HepG2 (cell line): ENCODE data around the gene ANKRD27. TPM values are rescaled to one million over a fixed set of nuclear protein-coding genes. Genes with fewer than 3 reads are reported as not detected.

ENCODE experiments used
- FIP1L1 ChIP-seq: fragments of 200-400 bp; formaldehyde crosslinking; IDR thresholded peaks from 2 replicates; pipeline ENCODE4 v1.6.1; 2018; ENCODE audit warnings: low read depth, mild to moderate bottlenecking, low read length, moderate library complexity, borderline replicate concordance; ENCODE audit not compliant: insufficient read depth
- HOXA3 ChIP-seq: sonication (generic); formaldehyde crosslinking; IDR thresholded peaks from 2 replicates; pipeline ENCODE4 v1.5.0; 2020; ENCODE audit warnings: missing genetic modification reagents
- IRX3 ChIP-seq: sonication (generic); formaldehyde crosslinking; IDR thresholded peaks from 2 replicates; pipeline ENCODE4 v1.8.1; 2023; ENCODE audit warnings: mild to moderate bottlenecking, low read depth, missing genetic modification reagents, borderline replicate concordance
- RBFOX2 ChIP-seq: fragments of 200-400 bp; formaldehyde crosslinking; IDR thresholded peaks from 2 replicates; pipeline ENCODE4 v1.6.1; 2017; ENCODE audit warnings: low read depth, mild to moderate bottlenecking, low read length
- RBM39 ChIP-seq: fragments of 200-400 bp; formaldehyde crosslinking; IDR thresholded peaks from one replicate; pipeline ENCODE4 v1.6.1; 2018; ENCODE audit warnings: antibody characterized with exemption, mild to moderate bottlenecking, low read depth, low read length; ENCODE audit not compliant: poor library complexity, severe bottlenecking
- SNAPC2 ChIP-seq: sonication (generic); formaldehyde crosslinking; IDR thresholded peaks from 2 replicates; pipeline ENCODE4 v1.8.1; 2022; ENCODE audit warnings: mild to moderate bottlenecking, missing genetic modification reagents
- ZNF235 ChIP-seq: sonication (generic); formaldehyde crosslinking; IDR thresholded peaks from 2 replicates; pipeline ENCODE4 v1.8.1; 2023; ENCODE audit warnings: mild to moderate bottlenecking, missing genetic modification reagents, borderline replicate concordance
- ZNF564 ChIP-seq: sonication (generic); formaldehyde crosslinking; IDR thresholded peaks from 2 replicates; pipeline ENCODE4 v1.8.1; 2023; ENCODE audit warnings: mild to moderate bottlenecking, missing genetic modification reagents
- ZNF574 ChIP-seq: sonication (generic); formaldehyde crosslinking; IDR thresholded peaks from 2 replicates; pipeline ENCODE4 v1.4.0; 2020; ENCODE audit warnings: missing genetic modification reagents
- polyA plus RNA-seq, 8 experiments: library from polyadenylated mRNA; depleted of rRNA in 3 of 8; stranded (reverse) in 7 of 8; unstranded in 1 of 8; fragments of >200 nt; fragmentation: Illumina TruSeq in 4 of 8; extraction: Trizol in 4 of 8; gene quantifications; 2 replicates each; pipeline versions ENCODE4 v1.2.1 to v1.2.3, GENCODE V29; 2011 to 2016; ENCODE audit warnings: low read depth in 4 of 8, missing spikeins in 1 of 8, mixed read lengths in 1 of 8; ENCODE audit not compliant: insufficient read depth in 1 of 8
- total RNA-seq, 5 experiments: library from RNA; depleted of rRNA; stranded (reverse); fragments of >200 nt; fragmentation: Illumina TruSeq; extraction: Trizol; gene quantifications; 2 replicates each; pipeline ENCODE4 v1.2.3, GENCODE V29; 2016; ENCODE audit warnings: low read depth in 1 of 5
- TF ChIP-seq, protein P1 (sequence below): sonication (generic); formaldehyde crosslinking; IDR thresholded peaks from 2 replicates; pipeline ENCODE4 v1.4.0; 2020; ENCODE audit warnings: missing genetic modification reagents
- TF ChIP-seq, protein P2 (sequence below): sonication (generic); formaldehyde crosslinking; IDR thresholded peaks from 2 replicates; pipeline ENCODE4 v1.4.0; 2020; ENCODE audit warnings: missing genetic modification reagents
- TF ChIP-seq, protein P3 (sequence below): sonication (generic); formaldehyde crosslinking; IDR thresholded peaks from 2 replicates; pipeline ENCODE4 v1.8.0; 2022; ENCODE audit warnings: missing genetic modification reagents, mild to moderate bottlenecking, borderline replicate concordance
- TF ChIP-seq, protein P4 (sequence below): sonication (generic); formaldehyde crosslinking; IDR thresholded peaks from 2 replicates; pipeline ENCODE4 v1.4.0; 2020; ENCODE audit warnings: mild to moderate bottlenecking, missing genetic modification reagents

ANKRD27 gene
- total and polyA plus RNA-seq, 2 of the 13 experiments (the other 11 are each of a cell fraction or from before 2014, with no cell fraction given): 22.2 to 23.7 TPM

- TF ChIP-seq FIP1L1: no peak
- TF ChIP-seq ZNF574: peak; percentile 5; the same call in 1 of the 2 replicates
- TF ChIP-seq RBFOX2: peak; percentile 86
- TF ChIP-seq, protein P1, sequence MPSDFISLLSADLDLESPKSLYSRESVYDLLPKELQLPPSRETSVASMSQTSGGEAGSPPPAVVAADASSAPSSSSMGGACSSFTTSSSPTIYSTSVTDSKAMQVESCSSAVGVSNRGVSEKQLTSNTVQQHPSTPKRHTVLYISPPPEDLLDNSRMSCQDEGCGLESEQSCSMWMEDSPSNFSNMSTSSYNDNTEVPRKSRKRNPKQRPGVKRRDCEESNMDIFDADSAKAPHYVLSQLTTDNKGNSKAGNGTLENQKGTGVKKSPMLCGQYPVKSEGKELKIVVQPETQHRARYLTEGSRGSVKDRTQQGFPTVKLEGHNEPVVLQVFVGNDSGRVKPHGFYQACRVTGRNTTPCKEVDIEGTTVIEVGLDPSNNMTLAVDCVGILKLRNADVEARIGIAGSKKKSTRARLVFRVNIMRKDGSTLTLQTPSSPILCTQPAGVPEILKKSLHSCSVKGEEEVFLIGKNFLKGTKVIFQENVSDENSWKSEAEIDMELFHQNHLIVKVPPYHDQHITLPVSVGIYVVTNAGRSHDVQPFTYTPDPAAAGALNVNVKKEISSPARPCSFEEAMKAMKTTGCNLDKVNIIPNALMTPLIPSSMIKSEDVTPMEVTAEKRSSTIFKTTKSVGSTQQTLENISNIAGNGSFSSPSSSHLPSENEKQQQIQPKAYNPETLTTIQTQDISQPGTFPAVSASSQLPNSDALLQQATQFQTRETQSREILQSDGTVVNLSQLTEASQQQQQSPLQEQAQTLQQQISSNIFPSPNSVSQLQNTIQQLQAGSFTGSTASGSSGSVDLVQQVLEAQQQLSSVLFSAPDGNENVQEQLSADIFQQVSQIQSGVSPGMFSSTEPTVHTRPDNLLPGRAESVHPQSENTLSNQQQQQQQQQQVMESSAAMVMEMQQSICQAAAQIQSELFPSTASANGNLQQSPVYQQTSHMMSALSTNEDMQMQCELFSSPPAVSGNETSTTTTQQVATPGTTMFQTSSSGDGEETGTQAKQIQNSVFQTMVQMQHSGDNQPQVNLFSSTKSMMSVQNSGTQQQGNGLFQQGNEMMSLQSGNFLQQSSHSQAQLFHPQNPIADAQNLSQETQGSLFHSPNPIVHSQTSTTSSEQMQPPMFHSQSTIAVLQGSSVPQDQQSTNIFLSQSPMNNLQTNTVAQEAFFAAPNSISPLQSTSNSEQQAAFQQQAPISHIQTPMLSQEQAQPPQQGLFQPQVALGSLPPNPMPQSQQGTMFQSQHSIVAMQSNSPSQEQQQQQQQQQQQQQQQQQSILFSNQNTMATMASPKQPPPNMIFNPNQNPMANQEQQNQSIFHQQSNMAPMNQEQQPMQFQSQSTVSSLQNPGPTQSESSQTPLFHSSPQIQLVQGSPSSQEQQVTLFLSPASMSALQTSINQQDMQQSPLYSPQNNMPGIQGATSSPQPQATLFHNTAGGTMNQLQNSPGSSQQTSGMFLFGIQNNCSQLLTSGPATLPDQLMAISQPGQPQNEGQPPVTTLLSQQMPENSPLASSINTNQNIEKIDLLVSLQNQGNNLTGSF (CRISPR knock-in tag): 0 out of 2 replicates have a peak, but pooled peaks have one; percentile 60
- TF ChIP-seq IRX3: peak; percentile 72; the same call in 1 of the 2 replicates
- peak; percentile 79 for TF ChIP-seq RBM39
- TF ChIP-seq SNAPC2: peak; percentile 50; the same call in 1 of the 2 replicates
- TF ChIP-seq, protein P2, sequence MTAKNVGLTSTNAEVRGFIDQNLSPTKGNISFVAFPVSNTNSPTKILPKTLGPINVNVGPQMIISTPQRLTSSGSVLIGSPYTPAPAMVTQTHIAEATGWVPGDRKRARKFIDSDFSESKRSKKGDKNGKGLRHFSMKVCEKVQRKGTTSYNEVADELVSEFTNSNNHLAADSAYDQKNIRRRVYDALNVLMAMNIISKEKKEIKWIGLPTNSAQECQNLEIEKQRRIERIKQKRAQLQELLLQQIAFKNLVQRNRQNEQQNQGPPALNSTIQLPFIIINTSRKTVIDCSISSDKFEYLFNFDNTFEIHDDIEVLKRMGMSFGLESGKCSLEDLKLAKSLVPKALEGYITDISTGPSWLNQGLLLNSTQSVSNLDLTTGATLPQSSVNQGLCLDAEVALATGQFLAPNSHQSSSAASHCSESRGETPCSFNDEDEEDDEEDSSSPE (CRISPR knock-in tag): peak; percentile 33
- peak; percentile 78; the same call in 1 of the 2 replicates for TF ChIP-seq ZNF564 (CRISPR knock-in tag)
- TF ChIP-seq ZNF235 (CRISPR knock-in tag): peak; percentile 15; the same call in 1 of the 2 replicates
- TF ChIP-seq HOXA3 (CRISPR knock-in tag): peak; percentile 35; the same call in 1 of the 2 replicates
- TF ChIP-seq, protein P3, sequence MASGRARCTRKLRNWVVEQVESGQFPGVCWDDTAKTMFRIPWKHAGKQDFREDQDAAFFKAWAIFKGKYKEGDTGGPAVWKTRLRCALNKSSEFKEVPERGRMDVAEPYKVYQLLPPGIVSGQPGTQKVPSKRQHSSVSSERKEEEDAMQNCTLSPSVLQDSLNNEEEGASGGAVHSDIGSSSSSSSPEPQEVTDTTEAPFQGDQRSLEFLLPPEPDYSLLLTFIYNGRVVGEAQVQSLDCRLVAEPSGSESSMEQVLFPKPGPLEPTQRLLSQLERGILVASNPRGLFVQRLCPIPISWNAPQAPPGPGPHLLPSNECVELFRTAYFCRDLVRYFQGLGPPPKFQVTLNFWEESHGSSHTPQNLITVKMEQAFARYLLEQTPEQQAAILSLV (CRISPR knock-in tag): 0 out of 2 replicates have a peak, but pooled peaks have one; percentile 9
- TF ChIP-seq, protein P4, sequence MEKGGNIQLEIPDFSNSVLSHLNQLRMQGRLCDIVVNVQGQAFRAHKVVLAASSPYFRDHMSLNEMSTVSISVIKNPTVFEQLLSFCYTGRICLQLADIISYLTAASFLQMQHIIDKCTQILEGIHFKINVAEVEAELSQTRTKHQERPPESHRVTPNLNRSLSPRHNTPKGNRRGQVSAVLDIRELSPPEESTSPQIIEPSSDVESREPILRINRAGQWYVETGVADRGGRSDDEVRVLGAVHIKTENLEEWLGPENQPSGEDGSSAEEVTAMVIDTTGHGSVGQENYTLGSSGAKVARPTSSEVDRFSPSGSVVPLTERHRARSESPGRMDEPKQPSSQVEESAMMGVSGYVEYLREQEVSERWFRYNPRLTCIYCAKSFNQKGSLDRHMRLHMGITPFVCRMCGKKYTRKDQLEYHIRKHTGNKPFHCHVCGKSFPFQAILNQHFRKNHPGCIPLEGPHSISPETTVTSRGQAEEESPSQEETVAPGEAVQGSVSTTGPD (CRISPR knock-in tag): no peak
Observed at GRCh38 chr19:32691952-32692726, 17.2 kb upstream of the ANKRD27 start (continued).
